Epithelial cell of proximal tubule (primary cell): Measurements from ENCODE around the gene CCSER1. TPM values are rescaled to one million over a fixed set of nuclear protein-coding genes. Genes with fewer than 3 reads are reported as not detected.
"Not testable (repeated sequence)": the region's sequence is repeated elsewhere in the genome, so short reads cannot be mapped to it uniquely, and the experiment has no call there.

Experiments
- DNase-seq: peaks from one replicate; pipeline ENCODE4 v3.0.0-alpha.2; 2011; ENCODE audit warnings: low read depth
- H3K4me3 ChIP-seq: 2 replicates; pipeline ENCODE4 v1.5.1; 2011; ENCODE audit warnings: low read depth, mild to moderate bottlenecking, low read length
- CTCF ChIP-seq: conservative IDR thresholded peaks from 2 replicates; pipeline ENCODE4 v1.5.1; 2012; ENCODE audit warnings: low read depth, mild to moderate bottlenecking, low read length
- total RNA-seq: library from RNA; depleted of rRNA; stranded (reverse); fragments of >200 nt; gene quantifications from 2 replicates; pipeline ENCODE4 v1.2.3, GENCODE V29; 2015

The CCSER1 gene
- total RNA-seq, 1 donor from 2014 or later: not detected

DNA sequence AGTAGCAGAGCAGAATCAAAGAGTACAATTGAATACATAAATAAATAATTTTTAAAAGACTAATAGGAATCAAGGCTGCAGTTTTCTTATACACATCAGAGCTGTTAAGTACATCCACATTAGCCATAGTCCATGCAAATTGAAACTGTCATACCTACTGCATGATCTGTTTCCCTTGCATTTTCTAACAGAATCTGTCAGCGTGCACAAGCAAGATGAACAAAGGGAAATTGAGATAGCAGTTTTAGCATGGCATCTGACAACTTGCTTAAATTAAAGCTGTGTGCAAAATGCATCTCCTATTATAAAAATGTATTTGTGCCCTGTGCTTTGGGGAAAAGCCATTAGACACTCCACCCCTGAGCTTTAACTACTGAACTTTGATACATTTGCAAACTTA is 1473.1 kb downstream of the CCSER1 start:
- no peak overlapping the region for H3K4me3 ChIP-seq
- DNase-seq: no peak
- no peak for TF ChIP-seq CTCF

- DNase-seq: no peak
- H3K4me3 ChIP-seq: no peak overlapping the region
- TF ChIP-seq CTCF: no peak
These were observed 1474.2 kb downstream of the CCSER1 start for GRCh38 chr4:91601401-91601800.

GRCh38 chr4:91611782-91612181 is 1484.6 kb downstream of the CCSER1 start:
- TF ChIP-seq CTCF: no peak
- DNase-seq: no peak
- H3K4me3 ChIP-seq: no peak overlapping the region

DNA sequence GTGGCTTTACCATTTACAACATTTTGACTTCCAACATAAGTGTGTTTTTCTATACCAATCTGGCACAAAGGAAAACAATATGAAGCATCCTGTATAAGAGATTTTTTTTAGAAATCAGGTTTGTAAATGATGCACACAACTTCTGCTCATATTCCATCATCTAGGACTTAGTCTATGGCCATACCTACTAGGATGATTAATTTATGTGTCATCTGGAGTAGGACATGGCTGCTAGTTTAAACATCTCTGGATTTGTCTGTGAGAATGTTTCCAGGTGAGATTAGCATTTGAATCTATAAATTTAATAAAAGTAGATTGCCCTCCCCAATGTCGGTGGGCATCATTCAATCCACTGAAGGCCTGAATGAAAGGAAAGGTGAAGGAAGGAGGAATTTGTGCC is 1493.8 kb downstream of the CCSER1 start:
- H3K4me3 ChIP-seq: no peak overlapping the region
- no peak for TF ChIP-seq CTCF
- DNase-seq: no peak

DNA sequence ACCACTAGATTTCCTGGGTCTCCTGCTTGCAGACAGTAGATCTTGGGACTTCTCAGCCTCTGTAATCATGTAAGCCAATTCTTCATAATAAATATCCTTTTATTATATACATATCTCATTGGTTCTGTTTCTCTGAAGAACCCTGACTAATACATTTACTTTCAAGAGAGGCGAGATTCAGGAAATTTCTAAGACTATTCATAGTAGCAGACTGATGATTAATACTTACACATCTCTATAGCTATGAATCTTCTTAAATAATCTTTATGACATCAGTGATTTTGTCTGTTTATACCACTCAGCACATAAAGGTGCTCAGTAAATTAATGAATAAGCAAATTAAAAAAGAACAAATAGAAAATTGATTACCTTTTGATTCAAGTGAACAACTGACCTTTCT is 1494.3 kb downstream of the CCSER1 start:
- no peak for DNase-seq
- TF ChIP-seq CTCF: no peak
- H3K4me3 ChIP-seq: no peak overlapping the region

DNA sequence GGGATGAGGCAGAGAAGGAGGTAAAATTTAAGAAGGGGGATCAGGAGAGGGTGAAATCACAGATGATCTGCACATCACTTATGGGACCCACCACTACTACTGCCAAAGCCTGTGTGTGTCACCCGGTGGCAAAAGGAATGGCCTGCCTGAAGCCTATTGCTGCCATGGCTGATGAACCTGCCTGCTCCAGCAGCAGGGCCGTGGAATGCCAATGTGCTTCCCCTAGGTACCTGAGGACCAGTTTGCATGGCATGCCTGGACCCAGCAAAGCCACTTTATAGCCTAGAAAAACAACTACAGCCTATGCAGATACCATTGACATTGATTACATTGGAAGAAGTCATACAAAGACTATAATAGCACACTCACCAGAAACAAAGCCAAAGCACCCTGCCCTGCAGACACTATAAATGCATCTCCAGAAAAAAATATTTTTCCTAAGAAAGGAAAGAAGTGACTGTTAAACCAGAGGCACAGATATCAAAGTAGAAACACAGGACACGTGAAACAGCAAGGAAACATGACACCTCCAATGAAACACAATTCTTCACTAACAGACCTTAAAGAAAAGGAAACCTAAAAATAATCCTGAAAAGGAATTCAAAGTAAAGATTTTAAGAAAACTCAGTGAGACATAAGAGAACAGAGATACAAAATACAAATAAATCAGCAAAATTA is 1495.9 kb downstream of the CCSER1 start:
- no peak overlapping the region for H3K4me3 ChIP-seq
- TF ChIP-seq CTCF: no peak

GRCh38 chr4:91623603-91623967 is 1496.4 kb downstream of the CCSER1 start:
- not testable (repeated sequence) for H3K4me3 ChIP-seq, DNase-seq

More for the DNA sequence above, 1495.9 kb downstream of the CCSER1 start:
- no peak for DNase-seq
